Activated gamma-delta T cell treated with anti-CD3 and anti-CD28 coated beads, Interleukin-2, amount 50 U/mL, for 16 hours (primary cell): ENCODE results near the gene C1orf115.
"Not testable (repeated sequence)": the region's sequence is repeated elsewhere in the genome, so short reads cannot be mapped to it uniquely, and the experiment has no call there.

Experiments
- DNase-seq: peaks from one replicate; pipeline ENCODE4 v3.0.0-alpha.2; 2020; ENCODE audit warnings: low read depth

The C1orf115 gene

GRCh38 chr1:220726634-220727033 lies 36.5 kb downstream of the C1orf115 start:
- no peak for DNase-seq

- DNase-seq = no peak
Observed at GRCh38 chr1:220727519-220727918, 37.4 kb downstream of the C1orf115 start.

GRCh38 chr1:220730486-220730885 lies 40.3 kb downstream of the C1orf115 start:
- DNase-seq = no peak

GRCh38 chr1:220732137-220732536 lies 42.0 kb downstream of the C1orf115 start:
- DNase-seq = no peak

GRCh38 chr1:220732621-220733020 lies 42.5 kb downstream of the C1orf115 start:
- no peak for DNase-seq

GRCh38 chr1:220733086-220733601 lies 43.0 kb downstream of the C1orf115 start:
- peak; percentile 65 for DNase-seq

- DNase-seq = no peak
Observed at GRCh38 chr1:220734571-220735326, 44.6 kb downstream of the C1orf115 start.

GRCh38 chr1:220736283-220736682 lies 46.1 kb downstream of the C1orf115 start:
- not testable (repeated sequence) for DNase-seq

GRCh38 chr1:220741349-220741748 lies 51.2 kb downstream of the C1orf115 start:
- DNase-seq = no peak

GRCh38 chr1:220741825-220742224 lies 51.7 kb downstream of the C1orf115 start:
- DNase-seq = no peak

GRCh38 chr1:220742520-220742919 lies 52.4 kb downstream of the C1orf115 start:
- DNase-seq = no peak

- no peak for DNase-seq
Observed at GRCh38 chr1:220746851-220747250, 56.7 kb downstream of the C1orf115 start.

- DNase-seq = no peak
Observed at GRCh38 chr1:220747437-220748088, 57.4 kb downstream of the C1orf115 start.

- no peak for DNase-seq
Observed at GRCh38 chr1:220748089-220748934, 58.1 kb downstream of the C1orf115 start, which contains the start of gene MTARC2. Gene MTARC2, plus strand, starts transcription at chr1:220748322. Its CDS starts 210 bp downstream, at chr1:220748532.
